Body of pancreas (tissue), 4 donors: ENCODE measurements around the gene B4GALT7.

Experiments used
- POLR2A ChIP-seq, 3 donors: fragments of 450-650 bp; IDR thresholded peaks; one replicate each; pipeline ENCODE4 v1.6.1; 2016; ENCODE audit warnings: antibody characterized with exemption in 3 of 3, mild to moderate bottlenecking in 2 of 3
- TF ChIP-seq, protein P1 (sequence below), 7 experiments: fragments of 450-650 bp in 4 of 7; fragments of 200-600 bp in 3 of 7; sonication (generic) in 3 of 7; IDR thresholded peaks; one replicate each; pipeline ENCODE4 v1.5.1; 2016 to 2019; ENCODE audit warnings: antibody characterized with exemption in 7 of 7

DNA sequence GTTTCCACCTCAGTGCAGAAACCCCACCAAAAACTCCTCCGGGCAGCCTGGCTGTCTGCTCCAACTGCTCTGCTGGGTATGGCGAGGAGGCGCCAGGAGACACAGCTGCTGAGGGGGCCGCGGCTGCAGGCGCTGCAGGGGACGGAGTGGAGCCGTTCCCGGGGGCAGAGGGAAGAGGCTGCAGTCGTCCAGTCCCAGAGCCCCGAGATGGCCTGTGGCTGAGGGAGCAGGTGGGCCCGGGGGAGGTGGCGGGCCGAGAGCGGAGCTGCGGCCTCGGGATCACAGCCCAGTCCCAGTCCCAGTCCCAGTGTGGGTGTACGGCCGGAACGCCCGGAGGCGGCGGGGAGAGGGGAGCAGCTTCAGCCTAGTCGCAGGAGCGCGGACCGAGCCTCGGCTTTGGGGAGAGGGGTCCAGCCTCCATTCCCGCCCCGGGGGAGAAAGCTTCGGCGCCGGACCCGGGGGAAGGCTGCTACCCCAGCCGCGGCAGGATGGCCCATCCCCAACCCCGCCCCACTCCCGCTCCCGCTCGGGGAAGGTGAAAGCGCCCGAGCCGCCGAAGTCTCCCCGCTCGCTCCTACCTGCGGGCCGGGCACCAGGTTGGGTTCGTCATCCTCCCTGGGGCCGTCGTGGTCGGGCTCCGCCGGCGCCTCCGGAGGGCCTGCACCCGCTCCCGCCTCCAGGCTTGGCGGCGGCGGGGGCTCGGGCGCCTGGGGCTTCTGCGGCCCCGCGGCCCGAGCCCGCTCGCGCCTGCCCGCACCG lies 46.1 kb upstream of the B4GALT7 start:
- TF ChIP-seq, protein P1, sequence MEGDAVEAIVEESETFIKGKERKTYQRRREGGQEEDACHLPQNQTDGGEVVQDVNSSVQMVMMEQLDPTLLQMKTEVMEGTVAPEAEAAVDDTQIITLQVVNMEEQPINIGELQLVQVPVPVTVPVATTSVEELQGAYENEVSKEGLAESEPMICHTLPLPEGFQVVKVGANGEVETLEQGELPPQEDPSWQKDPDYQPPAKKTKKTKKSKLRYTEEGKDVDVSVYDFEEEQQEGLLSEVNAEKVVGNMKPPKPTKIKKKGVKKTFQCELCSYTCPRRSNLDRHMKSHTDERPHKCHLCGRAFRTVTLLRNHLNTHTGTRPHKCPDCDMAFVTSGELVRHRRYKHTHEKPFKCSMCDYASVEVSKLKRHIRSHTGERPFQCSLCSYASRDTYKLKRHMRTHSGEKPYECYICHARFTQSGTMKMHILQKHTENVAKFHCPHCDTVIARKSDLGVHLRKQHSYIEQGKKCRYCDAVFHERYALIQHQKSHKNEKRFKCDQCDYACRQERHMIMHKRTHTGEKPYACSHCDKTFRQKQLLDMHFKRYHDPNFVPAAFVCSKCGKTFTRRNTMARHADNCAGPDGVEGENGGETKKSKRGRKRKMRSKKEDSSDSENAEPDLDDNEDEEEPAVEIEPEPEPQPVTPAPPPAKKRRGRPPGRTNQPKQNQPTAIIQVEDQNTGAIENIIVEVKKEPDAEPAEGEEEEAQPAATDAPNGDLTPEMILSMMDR (IDR thresholded peaks at IDR 0.05): no peak
- TF ChIP-seq POLR2A (IDR thresholded peaks at IDR 0.05): peak in 1 of 3 donors; percentile 15
